Suprapubic skin (tissue), 4 donors: ENCODE results near the gene MILR1.

Source experiments
- CTCF ChIP-seq, 2 donors: fragments of 200-600 bp in 1 of 2; fragments of 450-650 bp in 1 of 2; sonication (generic) in 1 of 2; IDR thresholded peaks; one replicate each; pipeline ENCODE4 v1.5.1; 2016 to 2019; ENCODE audit warnings: antibody characterized with exemption in 2 of 2, mild to moderate bottlenecking in 1 of 2, moderate library complexity in 1 of 2
- EP300 ChIP-seq: sonication (generic); formaldehyde crosslinking; IDR thresholded peaks from one replicate; pipeline ENCODE4 v1.6.1; 2017; ENCODE audit warnings: antibody characterized with exemption
- POLR2AphosphoS5 ChIP-seq, 3 donors: sonication (generic); formaldehyde crosslinking; IDR thresholded peaks; one replicate each; pipeline ENCODE4 v1.6.1; 2017; ENCODE audit warnings: antibody characterized with exemption in 3 of 3

- TF ChIP-seq CTCF (IDR thresholded peaks at IDR 0.05) (no peak), POLR2AphosphoS5 (IDR thresholded peaks at IDR 0.05) (no peak), EP300 (no peak)
Measured at GRCh38 chr17:64509179-64509578, 60.3 kb downstream of the MILR1 start.
